GM18909 (cell line): ENCODE measurements around the gene SETSIP.
"Not testable (repeated sequence)": the region's sequence is repeated elsewhere in the genome, so short reads cannot be mapped to it uniquely, and the experiment has no call there.

ENCODE experiments used
- ATAC-seq: cut with Tn5 transposase; IDR thresholded peaks from one replicate; pipeline ENCODE4 v1.9.1; 2021; ENCODE audit warnings: mild to moderate bottlenecking; ENCODE audit not compliant: unreplicated experiment, poor library complexity

The SETSIP gene

GRCh38 chr1:92066321-92066720, 8.9 kb downstream of the SETSIP start:
- no peak for ATAC-seq

GRCh38 chr1:92065042-92065441, 10.2 kb downstream of the SETSIP start:
- ATAC-seq: no peak

DNA sequence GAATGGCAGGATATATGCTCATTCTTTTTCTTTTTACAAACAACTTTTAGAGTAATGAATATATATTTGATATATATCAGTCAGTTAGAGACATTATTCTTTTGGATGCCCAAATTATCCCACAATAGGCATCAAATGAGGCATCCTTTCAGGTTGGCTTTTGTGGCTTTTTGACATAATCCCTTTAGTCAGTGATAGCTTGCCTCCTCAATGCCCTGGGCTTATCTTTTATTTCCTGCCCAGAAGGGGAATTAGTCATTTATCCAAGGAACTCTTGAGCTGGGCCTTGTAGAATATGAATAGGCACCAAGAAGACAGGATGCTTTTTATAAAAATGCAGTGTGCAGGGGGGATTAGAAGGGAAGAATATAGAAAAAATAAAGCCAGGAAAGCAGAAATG, 23.3 kb downstream of the SETSIP start:
- ATAC-seq: no peak

DNA sequence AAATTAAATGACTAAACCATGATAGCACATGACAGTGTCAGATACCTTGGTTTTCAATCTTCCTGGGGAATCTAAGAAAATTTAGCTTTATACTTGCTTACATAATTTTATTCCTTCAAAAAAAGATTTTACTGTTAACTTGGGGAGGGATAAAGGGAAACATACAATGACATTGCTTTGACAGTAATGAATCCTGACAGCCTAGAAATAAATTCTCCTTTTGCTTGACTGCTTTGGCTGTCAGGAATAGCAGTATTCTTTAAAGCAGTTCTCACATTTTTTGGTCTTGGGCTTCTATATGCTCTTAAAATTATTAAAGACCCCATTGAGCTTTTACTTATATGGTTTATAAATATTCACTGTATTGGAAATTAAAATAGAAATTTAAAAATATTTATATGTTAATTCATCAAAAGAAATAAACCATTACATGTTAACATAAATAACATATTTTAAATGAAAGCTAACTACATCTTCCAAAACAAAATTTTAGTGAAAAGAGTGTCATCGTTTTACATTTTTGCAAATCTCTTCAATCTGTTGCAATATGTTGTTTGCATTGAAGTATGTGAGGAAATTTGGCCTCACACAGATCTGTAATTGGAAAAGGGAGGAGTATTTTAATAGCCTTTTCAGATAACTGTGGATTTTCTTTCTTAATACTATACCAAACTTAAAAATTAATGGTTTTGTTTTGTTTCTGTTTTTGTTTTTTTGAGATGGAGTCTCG, 29.3 kb downstream of the SETSIP start:
- ATAC-seq: no peak

DNA sequence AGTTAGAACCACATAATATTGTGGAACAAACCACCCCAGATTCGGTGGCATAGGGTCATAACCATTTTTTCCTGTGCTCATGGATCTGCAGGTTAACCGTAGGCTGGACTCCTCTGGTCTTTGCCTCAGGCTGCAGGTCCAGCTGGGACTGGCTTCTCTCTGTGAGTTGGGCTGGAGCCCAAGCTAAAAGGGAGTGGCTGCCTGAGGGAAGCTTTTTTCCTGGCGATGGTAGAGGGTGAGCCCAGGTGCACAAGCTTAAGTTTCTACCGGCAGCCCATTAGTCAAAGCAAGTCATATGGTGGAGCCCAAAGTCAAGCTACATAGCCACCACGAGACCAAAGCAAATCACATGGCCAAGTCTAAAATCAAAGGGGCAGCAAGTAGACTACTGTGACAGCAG, 31.6 kb downstream of the SETSIP start:
- no peak for ATAC-seq

DNA sequence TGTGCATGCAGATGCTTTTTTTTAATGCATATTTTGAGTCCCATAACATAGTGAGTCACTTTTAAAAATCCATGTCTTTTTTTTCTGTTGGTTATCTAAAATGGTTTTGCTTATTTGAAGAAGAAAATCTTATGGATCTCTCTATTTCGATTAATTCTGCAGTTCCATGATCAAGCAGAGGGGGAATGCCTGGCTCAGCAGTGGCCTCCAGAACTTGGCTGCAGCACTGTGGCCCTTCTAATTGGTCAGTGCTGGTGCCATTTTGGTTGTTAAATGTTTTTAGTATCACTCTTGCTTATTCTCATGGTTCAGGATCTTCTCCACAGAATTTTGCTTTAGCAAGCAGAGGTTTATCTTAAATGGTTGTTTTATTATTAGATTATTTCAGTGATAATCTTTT, 34.2 kb downstream of the SETSIP start:
- ATAC-seq: no peak

- no peak for ATAC-seq
These were observed 36.4 kb downstream of the SETSIP start for GRCh38 chr1:92038695-92039346.

- ATAC-seq: no peak
These were observed 37.8 kb downstream of the SETSIP start for GRCh38 chr1:92037400-92037799.

DNA sequence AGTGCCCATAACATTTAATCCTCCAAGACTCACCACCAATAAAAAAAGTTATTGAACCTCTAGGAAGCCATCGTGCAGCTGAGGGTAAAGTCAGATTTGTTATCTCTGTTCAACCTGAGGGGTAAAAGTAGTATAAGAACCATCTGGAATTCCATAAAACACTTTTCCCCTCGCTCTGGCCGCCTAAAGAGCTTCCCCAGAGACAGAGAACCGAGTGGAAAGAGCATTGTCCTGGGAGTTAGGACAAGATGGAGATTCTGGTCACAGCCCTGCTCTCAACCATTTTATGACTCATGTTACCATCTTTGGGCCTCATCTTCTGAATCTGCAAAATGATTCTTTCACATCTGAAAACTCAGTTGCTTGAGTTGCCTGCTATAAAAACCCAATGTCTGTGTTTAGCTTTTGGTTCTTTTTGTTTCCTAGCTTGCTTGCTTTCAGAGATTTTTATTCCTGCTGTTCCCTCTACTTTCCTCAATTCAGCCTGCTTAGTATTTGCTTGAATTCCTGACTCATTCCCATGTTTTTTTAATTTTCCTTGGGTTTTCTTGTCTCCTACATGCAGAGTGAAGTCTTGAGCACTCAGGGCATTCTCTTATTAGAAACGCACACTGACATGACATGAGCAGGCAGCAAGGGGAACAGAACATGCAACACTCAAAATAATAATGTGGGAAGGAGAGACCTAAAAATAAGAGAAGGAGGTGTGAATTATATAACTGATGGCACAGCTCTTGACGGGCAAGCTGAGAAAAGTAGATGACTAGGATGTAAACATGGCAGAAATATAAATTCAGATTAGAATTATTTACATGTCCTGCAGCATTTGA, 43.7 kb downstream of the SETSIP start:
- no peak for ATAC-seq

DNA sequence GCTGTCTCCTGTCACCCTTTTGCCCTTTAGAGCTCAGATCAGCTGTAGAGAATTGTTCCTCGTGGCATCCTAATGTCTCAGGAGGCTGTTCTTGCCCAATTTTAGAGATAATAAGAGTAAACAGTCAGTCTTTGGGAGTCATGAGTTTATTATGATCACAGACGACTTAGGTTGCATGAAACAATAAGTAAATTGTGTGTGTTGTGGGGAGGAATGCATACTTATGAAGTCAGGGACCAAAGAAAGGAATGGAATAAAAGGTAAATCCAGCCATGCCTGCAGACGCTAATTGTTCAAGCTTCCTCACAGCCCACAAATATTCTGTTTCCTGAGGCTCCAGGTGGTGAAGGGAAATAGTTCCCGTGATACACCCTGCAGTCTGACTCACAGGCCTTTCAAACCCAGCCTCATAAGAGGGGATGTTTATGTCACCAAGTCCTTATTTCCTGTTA, 44.5 kb downstream of the SETSIP start:
- ATAC-seq: no peak

DNA sequence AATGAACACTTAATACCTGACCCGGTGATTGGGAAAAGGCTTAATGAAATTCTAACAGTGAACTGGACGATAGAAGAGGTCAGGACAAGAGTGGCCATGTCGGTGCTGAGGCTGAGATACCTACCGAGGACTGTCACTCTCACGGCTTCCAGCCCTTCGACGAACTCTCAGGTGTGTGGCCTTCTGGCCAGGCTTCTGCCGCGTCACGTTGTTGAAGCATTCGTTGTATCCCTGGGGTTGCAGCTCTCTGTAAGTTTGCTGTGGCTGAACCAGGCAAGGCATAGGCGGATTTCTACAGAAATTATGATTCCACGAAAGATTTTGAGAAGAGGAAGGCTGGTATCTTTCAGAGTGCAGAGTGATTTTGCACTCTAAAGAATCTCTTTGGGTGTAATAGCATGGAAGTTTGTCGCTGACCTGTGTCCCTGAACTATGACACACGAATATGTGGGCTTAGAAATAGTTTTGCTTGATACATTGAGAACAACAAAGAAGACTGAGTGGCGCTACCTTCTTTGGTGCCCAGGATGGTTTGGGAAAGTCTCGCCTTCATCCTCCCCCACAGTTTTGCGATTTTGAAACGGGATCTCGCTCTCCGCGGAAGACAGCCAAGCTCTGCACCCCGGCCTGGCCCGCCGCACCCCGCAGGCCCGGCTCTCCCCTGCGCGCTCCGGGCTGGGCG, 45.8 kb downstream of the SETSIP start:
- no peak for ATAC-seq

- ATAC-seq: no peak
These were observed 48.4 kb downstream of the SETSIP start for GRCh38 chr1:92026806-92027205.

DNA sequence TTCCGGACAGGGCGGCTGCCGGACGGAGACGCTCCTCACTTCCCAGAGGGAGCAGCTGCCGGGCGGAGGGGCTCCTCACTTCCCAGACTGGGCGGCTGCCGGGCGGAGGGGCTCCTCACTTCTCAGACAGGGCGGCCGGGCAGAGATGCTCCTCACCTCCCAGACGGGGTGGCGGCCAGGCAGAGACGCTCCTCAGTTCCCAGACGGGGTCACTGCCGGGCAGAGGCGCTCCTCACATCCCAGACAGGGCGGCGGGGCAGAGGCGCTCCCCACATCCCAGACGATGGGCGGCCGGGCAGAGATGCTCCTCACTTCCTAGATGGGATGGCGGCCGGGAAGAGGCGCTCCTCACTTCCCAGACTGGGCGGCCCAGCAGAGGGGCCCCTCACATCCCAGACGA, 49.2 kb downstream of the SETSIP start:
- ATAC-seq: not testable (repeated sequence)
